Loucy (cell line): Measurements from ENCODE around the gene NFKB2.

ENCODE experiments used
- H2AFZ ChIP-seq: fragments of 200-600 bp; sonication (generic); 2 replicates; pipeline ENCODE4 v1.6.0; 2016; ENCODE audit warnings: antibody characterized with exemption, mild to moderate bottlenecking, low read length, moderate library complexity
- H3F3A ChIP-seq: fragments of 200-600 bp; 2 replicates; pipeline ENCODE4 v1.6.0; 2016; ENCODE audit warnings: antibody characterized with exemption, low read depth, mild to moderate bottlenecking
- H3K27me3 ChIP-seq: fragments of 200-600 bp; sonication (generic); 2 replicates; pipeline ENCODE4 v1.6.1; 2014; ENCODE audit warnings: low read length, mild to moderate bottlenecking; ENCODE audit not compliant: insufficient read depth, poor library complexity, severe bottlenecking
- H3K36me3 ChIP-seq: fragments of 200-600 bp; sonication (generic); 2 replicates; pipeline ENCODE4 v1.6.1; 2016; ENCODE audit warnings: low read length; ENCODE audit not compliant: insufficient read depth
- H3K4me1 ChIP-seq: fragments of 200-600 bp; sonication (generic); 2 replicates; pipeline ENCODE4 v1.5.1; 2014; ENCODE audit warnings: low read length, mild to moderate bottlenecking; ENCODE audit not compliant: insufficient read depth, poor library complexity, severe bottlenecking
- H3K4me2 ChIP-seq: fragments of 200-600 bp; sonication (generic); 2 replicates; pipeline ENCODE4 v1.6.0; 2014; ENCODE audit warnings: antibody characterized with exemption, low read length, low read depth, mild to moderate bottlenecking; ENCODE audit not compliant: poor library complexity, severe bottlenecking
- H3K4me3 ChIP-seq: fragments of 200-600 bp; sonication (generic); 2 replicates; pipeline ENCODE4 v1.5.1; 2014; ENCODE audit warnings: low read length, mild to moderate bottlenecking, mixed read lengths; ENCODE audit not compliant: poor library complexity, severe bottlenecking
- H3K79me2 ChIP-seq: fragments of 200-600 bp; sonication (generic); 2 replicates; pipeline ENCODE4 v1.6.1; 2014; ENCODE audit warnings: low read length; ENCODE audit not compliant: insufficient read depth
- H3K9ac ChIP-seq: fragments of 200-600 bp; sonication (generic); 2 replicates; pipeline ENCODE4 v1.6.0; 2014; ENCODE audit warnings: mild to moderate bottlenecking, low read depth, low read length, moderate library complexity; ENCODE audit not compliant: poor library complexity, severe bottlenecking
- H3K9me2 ChIP-seq: fragments of 200-600 bp; sonication (generic); replicated peaks from 2 replicates; pipeline ENCODE4 v1.6.1; 2016; ENCODE audit warnings: low read depth, low read length, mixed read lengths
- H3K9me3 ChIP-seq: fragments of 200-600 bp; sonication (generic); 2 replicates; pipeline ENCODE4 v1.6.1; 2014; ENCODE audit warnings: mild to moderate bottlenecking, antibody characterized with exemption, low read length, low read depth; ENCODE audit not compliant: insufficient read depth
- H4K20me1 ChIP-seq: fragments of 200-600 bp; sonication (generic); 2 replicates; pipeline ENCODE4 v1.6.0; 2014; ENCODE audit warnings: antibody characterized with exemption, low read length, mild to moderate bottlenecking; ENCODE audit not compliant: insufficient read depth, poor library complexity, severe bottlenecking
- CTCF ChIP-seq: fragments of 200-600 bp; sonication (generic); conservative IDR thresholded peaks from 2 replicates; pipeline ENCODE4 v1.5.1; 2014; ENCODE audit warnings: mild to moderate bottlenecking, antibody characterized with exemption, low read length
- EZH2phosphoT487 ChIP-seq: fragments of 200-600 bp; IDR thresholded peaks from 2 replicates; pipeline ENCODE4 v1.6.1; 2018; ENCODE audit warnings: antibody characterized with exemption, mild to moderate bottlenecking, moderate library complexity, borderline replicate concordance

NFKB2 gene

DNA sequence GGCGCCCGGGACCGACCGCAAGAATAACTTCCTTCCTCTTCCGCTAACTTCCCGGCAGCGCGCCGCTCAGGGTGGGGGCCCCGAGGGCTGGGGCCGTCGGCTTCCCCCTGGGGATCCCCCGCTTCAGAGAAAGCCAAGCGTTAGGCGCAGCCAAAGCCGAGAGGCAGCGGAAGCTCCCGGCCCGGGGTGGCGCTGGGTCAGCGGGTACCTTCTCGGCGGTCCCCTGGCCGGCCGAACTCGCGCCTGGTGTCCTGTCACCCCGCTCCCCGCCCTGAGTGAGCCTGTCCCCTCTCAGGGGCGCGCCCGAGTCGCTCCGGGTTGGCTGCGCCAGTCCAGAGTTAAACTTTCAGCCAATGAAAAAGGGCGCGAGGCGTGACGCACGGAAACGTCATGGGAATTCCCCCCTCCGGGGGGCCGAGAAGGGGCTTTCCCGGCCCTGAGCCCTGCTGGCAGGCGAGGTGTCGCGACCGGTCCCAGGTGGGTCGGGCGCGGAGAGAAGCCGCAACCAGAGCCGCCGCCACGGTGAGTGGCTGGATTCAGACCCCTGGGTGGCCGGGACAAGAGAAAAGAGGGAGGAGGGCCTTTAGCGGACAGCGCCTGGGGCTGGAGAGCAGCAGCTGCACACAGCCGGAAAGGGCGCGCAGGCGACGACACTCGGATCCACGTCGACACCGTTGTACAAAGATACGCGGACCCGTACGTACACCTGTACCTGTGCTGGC is 1.3 kb upstream of the NFKB2 start:
- peaks cover 17% of the 10 kb centered on the region for H3K4me1 ChIP-seq
- peaks cover 3% of the 10 kb centered on the region; the same call in 1 of the 2 replicates for H3K36me3 ChIP-seq
- no peaks in the 10 kb centered on the region for H3F3A ChIP-seq
- H3K27me3 ChIP-seq: no peaks in the 10 kb centered on the region
- H3K79me2 ChIP-seq: peaks cover 13% of the 10 kb centered on the region; the same call in 1 of the 2 replicates
- no peaks in the 10 kb centered on the region for H4K20me1 ChIP-seq
- no peaks in the 10 kb centered on the region for H3K9me2 ChIP-seq
- peak overlapping the region; percentile 77 for H3K4me3 ChIP-seq
- no peaks in the 10 kb centered on the region for H3K9me3 ChIP-seq
- TF ChIP-seq CTCF (no peak), EZH2phosphoT487 (no peak)
- H2AFZ ChIP-seq: peak overlapping the region; percentile 76
- H3K4me2 ChIP-seq: peak overlapping the region; percentile 88
- peak overlapping the region; percentile 79 for H3K9ac ChIP-seq

DNA sequence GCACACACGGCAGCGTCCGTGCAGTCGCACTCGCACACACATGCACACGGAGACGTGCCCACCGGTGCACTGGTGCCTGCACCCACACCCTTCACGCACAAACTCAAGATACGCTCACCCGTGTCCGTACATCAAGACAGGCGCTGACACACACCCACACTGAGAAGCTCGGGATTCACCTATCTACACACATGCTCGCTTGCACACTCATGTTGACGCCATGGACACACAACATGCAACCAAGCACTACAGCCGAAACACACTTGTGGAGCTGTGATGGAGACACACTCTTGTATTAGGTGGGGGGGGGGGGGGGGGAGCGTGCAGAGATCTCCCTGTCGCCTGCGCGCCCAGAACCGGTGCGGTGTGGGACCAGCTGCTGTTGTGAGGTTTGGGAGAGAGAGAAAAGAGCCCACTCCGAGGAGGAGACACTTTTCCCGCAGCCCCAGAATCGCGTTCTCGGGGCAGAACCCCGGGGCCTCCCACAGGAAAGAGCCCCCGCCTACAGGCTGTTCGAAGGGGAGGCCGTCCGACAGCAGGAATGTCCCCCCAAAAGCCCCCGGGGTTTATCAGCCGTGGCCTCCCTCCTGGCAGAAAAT is 605 bp upstream of the NFKB2 start:
- peaks cover 20% of the 10 kb centered on the region for H3K4me1 ChIP-seq
- H3K27me3 ChIP-seq: no peaks in the 10 kb centered on the region
- H3K4me2 ChIP-seq: peak overlapping the region; percentile 88
- peaks cover 3% of the 10 kb centered on the region; the same call in 1 of the 2 replicates for H3K36me3 ChIP-seq
- no peaks in the 10 kb centered on the region for H4K20me1 ChIP-seq
- TF ChIP-seq CTCF (no peak), EZH2phosphoT487 (no peak)
- peak overlapping the region; percentile 79 for H3K9ac ChIP-seq
- H3K9me3 ChIP-seq: no peaks in the 10 kb centered on the region
- H2AFZ ChIP-seq: peak overlapping the region; percentile 76
- H3F3A ChIP-seq: no peaks in the 10 kb centered on the region
- peak overlapping the region; percentile 77 for H3K4me3 ChIP-seq
- no peaks in the 10 kb centered on the region for H3K9me2 ChIP-seq
- H3K79me2 ChIP-seq: peaks cover 13% of the 10 kb centered on the region; the same call in 1 of the 2 replicates

- Histone ChIP-seq H3K27me3 (no peaks in the 10 kb centered on the region), H3K9me2 (no peaks in the 10 kb centered on the region), H3K9me3 (no peaks in the 10 kb centered on the region), H4K20me1 (no peaks in the 10 kb centered on the region), H3K4me1 (peaks cover 22% of the 10 kb centered on the region), H3K9ac (peak overlapping the region; percentile 79), H3F3A (no peaks in the 10 kb centered on the region), H3K4me2 (peak overlapping the region; percentile 88), H3K79me2 (peaks cover 13% of the 10 kb centered on the region; the same call in 1 of the 2 replicates), H3K36me3 (peaks cover 4% of the 10 kb centered on the region; the same call in 1 of the 2 replicates), H2AFZ (no peak overlapping the region), H3K4me3 (peak overlapping the region; percentile 77)
- TF ChIP-seq CTCF (no peak), EZH2phosphoT487 (no peak)
Measured at GRCh38 chr10:102396317-102396650, 779 bp downstream of the NFKB2 start.
